ENCODE data around the gene NAALADL2.
"Not testable (repeated sequence)": the region's sequence is repeated elsewhere in the genome, so short reads cannot be mapped to it uniquely, and the experiment has no call there.

The NAALADL2 gene

GRCh38 chr3:175423848-175424247, 564.7 kb downstream of the NAALADL2 start:
- not testable (repeated sequence) for DNase-seq (ENCODE audit: low read depth)

DNA sequence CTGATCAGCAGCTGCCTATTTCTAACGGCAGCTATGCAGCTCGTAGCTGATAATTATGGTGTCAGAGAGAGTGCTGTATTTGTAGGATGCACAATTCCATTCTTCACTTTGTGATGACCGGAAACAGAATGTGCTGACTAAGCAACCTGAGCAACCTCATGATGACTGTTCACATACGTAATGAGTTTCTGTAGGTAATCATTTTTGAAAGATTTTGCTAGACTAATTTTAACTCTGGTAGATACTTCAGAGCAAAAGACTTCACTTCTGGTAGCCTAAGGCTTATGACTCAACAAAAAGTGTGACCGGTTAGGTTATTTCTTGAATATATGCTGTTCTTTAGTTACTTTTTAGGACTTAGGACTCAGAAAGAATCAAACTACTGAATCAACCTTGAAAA, 567.7 kb downstream of the NAALADL2 start:
- peak; percentile 72 for DNase-seq (ENCODE audit: low read depth)

GRCh38 chr3:175428466-175428865, 569.3 kb downstream of the NAALADL2 start:
- peak; percentile 54 for DNase-seq (ENCODE audit: low read depth)

- DNase-seq (ENCODE audit: low read depth), result peak; percentile 93
These were observed 572.0 kb downstream of the NAALADL2 start for GRCh38 chr3:175430983-175431773.

DNA sequence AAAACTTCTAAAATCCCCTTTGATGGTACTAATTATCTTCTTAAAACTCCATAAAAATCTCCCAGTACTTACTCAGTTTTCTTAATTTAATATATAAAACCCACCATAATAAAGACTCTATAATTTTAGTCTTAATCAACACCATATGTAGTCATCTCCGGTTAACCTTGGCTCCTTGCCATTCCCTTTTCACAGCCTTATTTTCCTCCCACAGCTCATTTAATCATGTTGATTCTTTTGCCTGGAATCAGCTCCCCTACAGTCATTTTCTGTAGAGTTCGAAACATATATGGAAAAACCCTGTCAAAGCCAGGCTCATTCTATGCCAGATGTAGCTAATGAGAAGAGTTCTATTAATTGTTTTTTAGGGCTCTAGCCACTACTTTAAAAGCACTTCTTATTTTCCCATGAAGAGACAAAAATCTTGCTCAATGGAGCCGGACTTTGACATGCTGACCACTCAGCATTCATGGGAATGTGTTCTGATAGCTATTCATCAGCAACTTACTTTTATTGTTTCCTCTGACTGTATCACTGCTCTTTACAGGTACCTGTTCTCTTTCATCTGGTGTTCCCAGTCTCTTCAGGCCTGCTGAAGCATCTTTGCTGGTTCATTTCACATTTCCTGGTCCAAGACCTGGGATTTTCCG, 573.4 kb downstream of the NAALADL2 start:
- peak; percentile 91 for DNase-seq (ENCODE audit: low read depth)

- DNase-seq (ENCODE audit: low read depth), result peak; percentile 93
These were observed 574.0 kb downstream of the NAALADL2 start for GRCh38 chr3:175433026-175433674.

GRCh38 chr3:175434561-175434960, 575.4 kb downstream of the NAALADL2 start:
- DNase-seq (ENCODE audit: low read depth), result no peak

DNA sequence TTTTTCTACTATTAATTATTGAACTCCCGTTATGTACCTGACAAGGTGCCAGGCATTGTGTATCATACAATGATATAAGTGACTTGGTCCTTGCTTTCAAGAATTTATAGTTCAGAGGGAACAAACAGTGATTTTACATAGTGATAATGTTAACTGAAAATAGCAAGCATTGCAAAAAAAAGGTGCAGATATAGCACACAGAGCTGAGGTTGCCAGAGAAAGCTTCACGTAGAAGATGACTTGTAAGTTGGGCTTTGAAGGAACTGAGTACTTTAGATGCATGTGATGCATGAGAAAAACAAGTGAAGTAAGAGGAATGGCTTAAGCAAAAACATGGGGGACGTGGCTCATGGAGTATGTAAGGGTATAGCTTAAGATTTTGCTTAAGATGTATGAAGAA, 584.5 kb downstream of the NAALADL2 start:
- DNase-seq (ENCODE audit: low read depth), result no peak

GRCh38 chr3:175445741-175446140, 586.6 kb downstream of the NAALADL2 start:
- DNase-seq (ENCODE audit: low read depth), result no peak

- DNase-seq (ENCODE audit: low read depth), result peak; percentile 23
These were observed 588.4 kb downstream of the NAALADL2 start for GRCh38 chr3:175447521-175447920.

DNA sequence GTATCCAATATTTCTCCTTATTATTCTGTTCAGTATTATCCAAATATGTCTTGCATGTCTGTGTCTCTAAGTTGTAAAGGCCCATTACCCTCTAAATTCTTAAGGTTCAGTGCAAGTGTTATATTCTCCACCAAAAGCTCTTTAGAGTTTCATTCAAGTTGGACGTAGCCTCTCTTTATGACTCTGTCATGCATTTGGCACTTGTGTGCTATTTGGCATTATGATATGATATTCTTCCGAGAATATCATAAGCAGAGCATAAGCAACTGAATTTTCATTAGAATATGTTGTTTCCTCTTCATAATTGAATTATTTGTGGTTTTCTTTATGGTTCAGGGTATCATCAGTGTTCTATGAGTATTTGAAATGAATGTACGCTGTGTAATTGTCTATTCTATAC, 594.2 kb downstream of the NAALADL2 start:
- DNase-seq (ENCODE audit: low read depth), result no peak

GRCh38 chr3:175456466-175456865, 597.3 kb downstream of the NAALADL2 start:
- DNase-seq (ENCODE audit: low read depth), result peak; percentile 31

GRCh38 chr3:175457301-175457700, 598.2 kb downstream of the NAALADL2 start:
- DNase-seq (ENCODE audit: low read depth), result no peak

GRCh38 chr3:175460849-175461399, 601.8 kb downstream of the NAALADL2 start:
- not testable (repeated sequence) for DNase-seq (ENCODE audit: low read depth)

DNA sequence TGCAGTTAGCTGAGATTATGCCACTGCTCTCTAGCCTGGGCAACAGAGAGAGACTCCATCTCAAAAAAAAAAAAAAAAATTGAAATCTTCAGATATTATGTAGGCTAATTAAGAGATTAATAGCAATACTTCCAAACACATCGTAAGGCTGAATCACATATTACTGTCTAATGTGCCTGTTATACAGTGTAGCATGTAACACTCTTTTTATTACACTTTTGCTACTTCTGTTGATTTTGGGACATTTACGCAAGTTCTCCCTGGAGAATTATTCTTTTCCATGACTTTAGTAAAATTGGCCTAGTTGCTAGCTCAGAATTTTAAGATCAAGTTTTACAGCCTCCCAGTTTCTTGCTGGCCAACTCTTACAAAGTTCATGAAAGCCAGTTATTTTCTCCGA, 605.2 kb downstream of the NAALADL2 start:
- DNase-seq (ENCODE audit: low read depth), result no peak

DNA sequence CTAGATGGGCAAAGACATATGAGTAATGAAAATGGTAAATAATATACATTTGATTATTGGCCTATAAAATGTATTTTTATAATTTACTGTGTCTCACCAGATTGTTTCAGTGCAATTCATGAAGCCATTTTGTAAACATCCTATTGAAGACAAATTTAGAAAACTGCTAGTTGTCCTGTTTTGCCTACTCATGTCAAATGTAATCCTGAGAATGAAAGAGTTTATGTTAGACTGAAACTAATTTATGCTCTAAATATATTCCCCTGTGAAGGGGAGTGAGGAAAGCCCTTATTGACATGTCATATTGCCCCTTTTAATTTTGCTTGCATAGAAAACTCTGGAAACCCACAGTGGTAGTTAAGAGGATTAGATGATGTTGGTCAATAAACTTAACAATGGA, 610.0 kb downstream of the NAALADL2 start:
- DNase-seq (ENCODE audit: low read depth), result no peak

- no peak for DNase-seq (ENCODE audit: low read depth)
These were observed 616.6 kb downstream of the NAALADL2 start for GRCh38 chr3:175475765-175476164.

DNA sequence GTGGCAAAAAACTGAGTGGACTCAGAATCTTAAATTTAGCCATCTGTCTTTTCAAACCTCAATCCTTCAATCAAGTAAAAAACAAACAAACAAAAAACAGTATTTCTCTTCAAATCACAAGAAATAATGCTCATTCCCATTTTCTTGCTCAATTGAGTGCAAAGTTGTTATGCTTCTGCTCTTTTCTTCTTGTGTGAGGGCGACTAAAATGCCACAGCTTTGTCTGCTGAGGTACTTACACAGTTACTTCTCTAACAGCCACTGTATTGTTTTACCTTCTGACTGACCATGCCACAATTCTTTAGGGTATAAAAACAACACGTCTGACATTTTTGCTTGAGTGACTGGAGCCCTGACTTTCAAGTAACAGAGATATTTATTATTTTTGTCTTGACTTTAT, 617.4 kb downstream of the NAALADL2 start:
- DNase-seq (ENCODE audit: low read depth), result no peak

- no peak for DNase-seq (ENCODE audit: low read depth)
These were observed 618.6 kb downstream of the NAALADL2 start for GRCh38 chr3:175477651-175478224.

GRCh38 chr3:175478301-175478700, 619.2 kb downstream of the NAALADL2 start:
- DNase-seq (ENCODE audit: low read depth), result peak; percentile 15

DNA sequence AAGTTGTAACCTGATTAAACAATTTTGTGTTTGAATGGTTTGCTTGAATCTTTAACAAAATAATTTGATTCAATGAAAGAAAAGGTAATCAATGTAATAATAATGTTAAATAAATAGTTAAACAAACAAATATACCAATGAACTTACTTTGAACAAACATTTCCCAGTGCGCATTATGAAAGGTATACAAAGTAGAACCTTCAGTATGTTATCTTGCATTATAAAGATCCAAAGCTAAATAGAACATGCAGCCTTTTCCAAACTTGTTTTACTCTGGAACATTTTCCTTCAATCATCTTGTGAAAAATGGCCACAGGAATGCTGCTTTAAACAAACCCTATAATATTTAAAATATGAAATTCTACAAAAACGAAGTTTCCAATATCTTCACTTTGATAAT, 620.0 kb downstream of the NAALADL2 start:
- no peak for DNase-seq (ENCODE audit: low read depth)

DNA sequence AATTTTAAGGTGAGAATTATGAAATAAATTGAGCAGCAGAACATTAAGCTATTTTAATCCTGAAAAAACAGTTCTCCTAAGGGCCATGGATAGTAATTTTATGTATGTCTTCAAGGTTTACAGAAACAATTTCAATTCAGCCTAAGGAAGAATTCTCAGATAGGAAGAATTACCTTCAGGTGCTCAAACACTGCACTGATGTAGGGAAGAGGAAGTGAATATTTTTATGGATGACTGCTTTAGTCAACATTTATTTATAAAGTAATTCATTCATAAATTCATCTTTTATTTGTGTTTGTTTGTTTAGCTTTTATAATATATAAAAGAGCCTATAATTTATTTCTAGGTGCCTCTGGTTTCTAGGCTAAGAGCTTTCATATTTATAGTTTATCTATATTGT, 620.7 kb downstream of the NAALADL2 start:
- no peak for DNase-seq (ENCODE audit: low read depth)

Measured in EH (cell line).